ENCODE measurements around the gene RNU5B-1.
A peak's percentile ranks its signal among the peaks of the same experiment; 100 is the strongest.

RNU5B-1 gene

GRCh38 chr15:65289261-65289854, 15.1 kb upstream of the RNU5B-1 start:
- DNase-seq = no peak

- DNase-seq = no peak
Observed at GRCh38 chr15:65290228-65290627, 14.2 kb upstream of the RNU5B-1 start.

- DNase-seq = no peak
Observed at GRCh38 chr15:65292938-65293518, 11.4 kb upstream of the RNU5B-1 start.

GRCh38 chr15:65298731-65299130, 5.7 kb upstream of the RNU5B-1 start:
- DNase-seq = no peak

GRCh38 chr15:65300924-65301441, 3.5 kb upstream of the RNU5B-1 start:
- DNase-seq = no peak

- DNase-seq = no peak
Observed at GRCh38 chr15:65302061-65302460, 2.4 kb upstream of the RNU5B-1 start.

GRCh38 chr15:65303687-65304380, 643 bp upstream of the RNU5B-1 start:
- no peak for DNase-seq

GRCh38 chr15:65305150-65305758, 777 bp downstream of the RNU5B-1 start:
- DNase-seq = no peak

GRCh38 chr15:65305776-65306175, 1.3 kb downstream of the RNU5B-1 start:
- no peak for DNase-seq

- DNase-seq = no peak
Observed at GRCh38 chr15:65306551-65306950, 2.1 kb downstream of the RNU5B-1 start.

- DNase-seq = no peak
Observed at GRCh38 chr15:65307978-65308377, 3.5 kb downstream of the RNU5B-1 start.

GRCh38 chr15:65309882-65310418, 5.5 kb downstream of the RNU5B-1 start:
- DNase-seq = no peak

- DNase-seq = no peak
Observed at GRCh38 chr15:65310431-65311137, 6.1 kb downstream of the RNU5B-1 start.

- no peak for DNase-seq
Observed at GRCh38 chr15:65311760-65312159, 7.3 kb downstream of the RNU5B-1 start.

GRCh38 chr15:65312400-65312916, 8.0 kb downstream of the RNU5B-1 start:
- DNase-seq = no peak

- DNase-seq = peak; percentile 25
Observed at GRCh38 chr15:65318870-65319356, 14.4 kb downstream of the RNU5B-1 start.

GRCh38 chr15:65323071-65323511, 18.6 kb downstream of the RNU5B-1 start:
- no peak for DNase-seq

GRCh38 chr15:65326117-65326526, 21.6 kb downstream of the RNU5B-1 start:
- DNase-seq = no peak

GRCh38 chr15:65326818-65327217, 22.3 kb downstream of the RNU5B-1 start:
- no peak for DNase-seq

GRCh38 chr15:65327651-65328393, 23.3 kb downstream of the RNU5B-1 start:
- DNase-seq = no peak

- DNase-seq = no peak
Observed at GRCh38 chr15:65328506-65329287, 24.2 kb downstream of the RNU5B-1 start.
